Activated CD4-positive, alpha-beta T cell treated with anti-CD3 and anti-CD28 coated beads for 1 hour (primary cell): ENCODE results near the gene USP43.
"Not testable (repeated sequence)": the region's sequence is repeated elsewhere in the genome, so short reads cannot be mapped to it uniquely, and the experiment has no call there.

Source experiments
- DNase-seq: peaks from one replicate; pipeline ENCODE4 v3.0.0-alpha.2; 2020

USP43 gene, protein sequence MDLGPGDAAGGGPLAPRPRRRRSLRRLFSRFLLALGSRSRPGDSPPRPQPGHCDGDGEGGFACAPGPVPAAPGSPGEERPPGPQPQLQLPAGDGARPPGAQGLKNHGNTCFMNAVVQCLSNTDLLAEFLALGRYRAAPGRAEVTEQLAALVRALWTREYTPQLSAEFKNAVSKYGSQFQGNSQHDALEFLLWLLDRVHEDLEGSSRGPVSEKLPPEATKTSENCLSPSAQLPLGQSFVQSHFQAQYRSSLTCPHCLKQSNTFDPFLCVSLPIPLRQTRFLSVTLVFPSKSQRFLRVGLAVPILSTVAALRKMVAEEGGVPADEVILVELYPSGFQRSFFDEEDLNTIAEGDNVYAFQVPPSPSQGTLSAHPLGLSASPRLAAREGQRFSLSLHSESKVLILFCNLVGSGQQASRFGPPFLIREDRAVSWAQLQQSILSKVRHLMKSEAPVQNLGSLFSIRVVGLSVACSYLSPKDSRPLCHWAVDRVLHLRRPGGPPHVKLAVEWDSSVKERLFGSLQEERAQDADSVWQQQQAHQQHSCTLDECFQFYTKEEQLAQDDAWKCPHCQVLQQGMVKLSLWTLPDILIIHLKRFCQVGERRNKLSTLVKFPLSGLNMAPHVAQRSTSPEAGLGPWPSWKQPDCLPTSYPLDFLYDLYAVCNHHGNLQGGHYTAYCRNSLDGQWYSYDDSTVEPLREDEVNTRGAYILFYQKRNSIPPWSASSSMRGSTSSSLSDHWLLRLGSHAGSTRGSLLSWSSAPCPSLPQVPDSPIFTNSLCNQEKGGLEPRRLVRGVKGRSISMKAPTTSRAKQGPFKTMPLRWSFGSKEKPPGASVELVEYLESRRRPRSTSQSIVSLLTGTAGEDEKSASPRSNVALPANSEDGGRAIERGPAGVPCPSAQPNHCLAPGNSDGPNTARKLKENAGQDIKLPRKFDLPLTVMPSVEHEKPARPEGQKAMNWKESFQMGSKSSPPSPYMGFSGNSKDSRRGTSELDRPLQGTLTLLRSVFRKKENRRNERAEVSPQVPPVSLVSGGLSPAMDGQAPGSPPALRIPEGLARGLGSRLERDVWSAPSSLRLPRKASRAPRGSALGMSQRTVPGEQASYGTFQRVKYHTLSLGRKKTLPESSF

GRCh38 chr17:9644910-9645751 is at the start of gene USP43:
Gene USP43 (plus strand): TSS chr17:9645517. CDS start chr17:9645633, 116 bp downstream.
- no peak for DNase-seq

- DNase-seq: not testable (repeated sequence)
Observed at GRCh38 chr17:9597638-9598037, 47.7 kb upstream of the USP43 start.

- DNase-seq: no peak
Observed at GRCh38 chr17:9598661-9599060, 46.7 kb upstream of the USP43 start.

GRCh38 chr17:9604583-9604982 is 40.7 kb upstream of the USP43 start:
- not testable (repeated sequence) for DNase-seq

- DNase-seq: no peak
Observed at GRCh38 chr17:9606453-9606852, 38.9 kb upstream of the USP43 start.

DNA sequence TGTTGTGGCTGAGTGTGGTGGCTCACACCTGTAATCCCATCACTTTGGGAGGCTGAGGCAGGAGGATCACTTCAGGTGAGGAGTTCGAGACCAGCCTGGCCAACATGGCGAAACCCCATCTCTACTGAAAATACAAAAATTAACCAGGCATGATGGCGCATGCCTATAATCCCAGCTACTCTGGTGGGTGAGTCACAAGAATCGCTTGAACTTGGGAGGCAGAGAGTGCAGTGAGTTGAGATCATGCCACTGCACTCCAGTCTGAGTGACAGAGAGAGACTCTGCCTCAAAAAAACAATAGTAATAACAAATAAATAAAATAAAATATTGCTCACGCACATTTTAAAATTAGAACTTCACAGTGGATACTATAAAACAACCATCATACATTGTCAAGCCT is 38.3 kb upstream of the USP43 start:
- not testable (repeated sequence) for DNase-seq

DNA sequence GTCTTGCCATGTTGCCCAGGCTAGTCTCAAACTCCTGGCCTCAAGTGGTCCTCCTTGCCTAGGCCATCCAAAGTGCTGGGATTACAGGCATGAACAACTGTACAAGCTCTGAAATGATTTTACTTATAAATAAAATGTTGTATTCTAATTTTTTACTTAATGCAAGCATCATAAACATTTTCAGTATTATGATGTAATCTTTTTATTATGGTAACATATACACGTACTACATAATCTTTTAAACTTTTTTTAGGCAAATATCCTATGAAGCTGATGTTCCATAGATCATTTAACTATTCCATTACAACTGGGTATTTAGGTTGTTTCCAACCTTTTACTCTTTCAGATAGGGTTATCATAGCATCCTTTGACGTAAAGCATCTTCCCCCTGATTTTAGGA is 33.8 kb upstream of the USP43 start:
- no peak for DNase-seq

DNA sequence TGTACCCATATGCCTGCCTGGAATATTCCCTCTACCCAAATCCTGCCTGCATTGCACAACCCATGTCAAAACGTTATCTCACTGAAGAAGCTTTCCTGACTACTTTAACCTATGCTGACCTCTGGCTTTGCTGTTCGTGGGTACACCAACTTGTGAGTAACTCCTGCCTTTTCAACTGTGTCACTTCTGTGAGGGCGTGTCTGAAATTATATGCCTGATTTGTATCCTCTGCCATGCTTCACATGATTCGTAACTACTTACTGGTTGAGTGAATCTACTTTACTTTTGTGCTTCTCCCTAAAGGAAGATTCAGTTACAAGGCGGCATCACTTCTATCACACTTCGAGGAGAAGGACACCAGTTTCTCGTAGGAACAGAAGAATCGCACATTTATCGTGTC is 33.3 kb upstream of the USP43 start:
- DNase-seq: no peak

- no peak for DNase-seq
Observed at GRCh38 chr17:9615486-9615885, 29.8 kb upstream of the USP43 start.

DNA sequence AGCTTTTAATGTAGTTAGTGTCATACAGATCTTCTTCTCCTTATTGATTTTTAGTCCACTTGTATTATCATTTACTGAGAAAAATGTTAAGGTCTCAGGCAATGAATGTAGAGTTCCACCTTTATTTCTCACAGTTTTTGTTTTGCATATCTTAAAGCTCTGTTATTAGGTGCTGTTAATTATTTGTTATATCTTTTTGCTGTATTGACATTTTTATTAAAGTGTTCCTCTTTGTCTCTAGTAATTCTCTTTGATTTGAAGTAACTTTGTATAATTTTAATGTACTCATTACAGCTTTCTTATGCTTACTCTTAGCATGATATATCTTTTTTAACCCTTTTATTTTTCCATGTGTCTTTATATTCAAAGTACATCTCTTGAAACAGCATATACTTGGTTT is 22.4 kb upstream of the USP43 start:
- no peak for DNase-seq

GRCh38 chr17:9628509-9628908 is 16.8 kb upstream of the USP43 start:
- DNase-seq: no peak

DNA sequence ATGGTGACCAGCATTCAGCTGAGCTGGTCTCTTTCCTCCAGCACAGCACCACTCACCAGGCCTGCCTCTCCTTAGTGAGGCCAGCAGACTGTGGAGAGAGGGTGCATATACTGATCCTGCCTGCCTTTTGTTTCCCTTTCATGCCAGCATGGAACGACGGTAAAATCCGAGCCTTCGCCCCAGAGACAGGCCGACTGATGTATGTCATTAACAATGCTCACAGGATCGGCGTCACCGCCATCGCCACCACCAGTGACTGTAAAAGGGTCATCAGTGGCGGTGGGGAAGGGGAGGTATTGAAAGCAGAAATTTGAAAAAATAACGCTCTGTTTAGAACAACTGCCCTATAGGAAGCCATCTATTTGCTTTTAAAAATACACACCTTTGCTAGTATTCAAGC is 12.6 kb upstream of the USP43 start:
- DNase-seq: no peak

DNA sequence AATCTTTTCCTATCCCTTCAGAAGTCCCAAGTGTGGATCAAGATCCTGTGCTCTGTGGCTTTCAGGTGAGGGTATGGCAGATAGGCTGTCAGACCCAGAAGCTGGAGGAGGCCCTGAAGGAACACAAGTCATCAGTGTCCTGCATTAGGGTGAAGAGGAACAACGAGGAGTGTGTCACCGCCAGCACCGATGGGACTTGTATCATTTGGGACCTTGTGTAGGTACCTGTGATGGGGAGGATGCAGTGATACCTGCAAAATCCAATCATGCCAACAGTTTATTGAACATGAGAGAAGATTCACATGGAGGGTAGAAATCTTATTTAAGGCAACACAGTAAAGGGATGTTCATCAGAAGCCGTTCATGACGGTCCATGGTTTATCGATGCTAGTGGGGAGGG is 10.0 kb upstream of the USP43 start:
- DNase-seq: no peak

DNA sequence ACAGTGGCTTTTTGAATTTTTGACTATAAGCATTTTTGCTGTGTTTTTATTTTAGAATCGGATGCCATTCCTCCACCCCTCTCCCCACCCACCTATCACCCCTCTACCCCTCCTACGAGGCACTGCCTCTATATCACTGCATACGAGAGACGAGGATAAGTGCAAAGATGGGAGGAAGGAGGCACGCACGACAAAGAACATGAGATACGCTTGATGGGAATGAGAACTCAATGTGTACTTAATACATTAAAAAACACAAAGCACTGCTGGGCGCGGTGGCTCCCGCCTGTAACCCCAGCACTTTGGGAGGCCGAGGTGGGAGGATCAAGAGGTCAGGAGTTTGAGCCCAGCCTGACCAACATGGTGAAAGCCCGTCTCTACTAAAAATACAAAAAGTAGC is 8.8 kb upstream of the USP43 start:
- no peak for DNase-seq

GRCh38 chr17:9640388-9640787 is 4.9 kb upstream of the USP43 start:
- not testable (repeated sequence) for DNase-seq

DNA sequence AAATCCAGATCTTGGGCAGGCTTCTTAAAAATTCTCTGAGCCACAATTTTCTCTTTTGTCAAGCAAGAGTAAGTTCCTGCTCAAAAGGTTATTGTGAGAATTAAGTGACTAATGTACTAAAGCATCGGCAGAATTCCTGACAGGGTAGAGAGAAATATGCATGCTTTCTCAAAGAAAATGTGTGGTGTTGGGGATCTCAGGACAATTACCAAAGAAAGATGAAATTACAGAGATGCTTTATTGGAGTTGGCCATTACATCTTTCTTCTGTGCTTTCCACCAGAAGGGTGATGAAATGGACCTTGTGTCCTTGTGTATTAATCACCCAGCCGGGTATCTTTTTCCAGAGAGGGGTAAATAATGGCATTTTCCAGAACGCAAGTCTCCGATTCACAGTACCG is 1.7 kb upstream of the USP43 start:
- DNase-seq: no peak

DNA sequence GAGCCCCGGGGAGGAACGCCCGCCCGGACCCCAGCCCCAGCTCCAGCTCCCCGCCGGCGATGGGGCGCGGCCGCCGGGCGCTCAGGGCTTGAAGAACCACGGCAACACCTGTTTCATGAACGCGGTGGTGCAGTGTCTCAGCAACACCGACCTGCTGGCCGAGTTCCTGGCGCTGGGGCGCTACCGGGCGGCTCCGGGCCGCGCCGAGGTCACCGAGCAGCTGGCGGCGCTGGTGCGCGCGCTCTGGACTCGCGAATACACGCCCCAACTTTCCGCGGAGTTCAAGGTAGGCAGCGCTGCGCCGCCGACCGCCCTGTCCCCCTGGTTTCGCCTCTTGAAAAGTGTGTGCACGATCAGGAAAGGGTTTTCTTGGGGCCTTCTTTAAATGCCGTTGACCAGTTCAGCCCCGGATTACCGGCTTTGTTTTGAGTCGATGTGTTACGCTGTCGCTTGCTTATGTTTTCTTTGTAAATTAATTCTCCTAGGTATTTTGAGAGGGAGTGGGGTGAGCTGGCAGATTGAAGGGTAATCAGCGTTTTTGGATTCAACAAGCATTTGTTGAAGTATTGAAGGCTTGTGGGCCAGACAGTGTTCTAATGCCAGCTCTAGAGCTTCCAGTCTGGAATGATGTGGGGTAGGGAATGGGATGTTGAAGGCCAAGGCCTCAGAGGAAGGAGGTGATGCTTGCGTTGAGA is 681 bp downstream of the USP43 start:
- no peak for DNase-seq

- no peak for DNase-seq
Observed at GRCh38 chr17:9646546-9646885, 1.2 kb downstream of the USP43 start.

- DNase-seq: no peak
Observed at GRCh38 chr17:9647014-9647413, 1.7 kb downstream of the USP43 start.

DNA sequence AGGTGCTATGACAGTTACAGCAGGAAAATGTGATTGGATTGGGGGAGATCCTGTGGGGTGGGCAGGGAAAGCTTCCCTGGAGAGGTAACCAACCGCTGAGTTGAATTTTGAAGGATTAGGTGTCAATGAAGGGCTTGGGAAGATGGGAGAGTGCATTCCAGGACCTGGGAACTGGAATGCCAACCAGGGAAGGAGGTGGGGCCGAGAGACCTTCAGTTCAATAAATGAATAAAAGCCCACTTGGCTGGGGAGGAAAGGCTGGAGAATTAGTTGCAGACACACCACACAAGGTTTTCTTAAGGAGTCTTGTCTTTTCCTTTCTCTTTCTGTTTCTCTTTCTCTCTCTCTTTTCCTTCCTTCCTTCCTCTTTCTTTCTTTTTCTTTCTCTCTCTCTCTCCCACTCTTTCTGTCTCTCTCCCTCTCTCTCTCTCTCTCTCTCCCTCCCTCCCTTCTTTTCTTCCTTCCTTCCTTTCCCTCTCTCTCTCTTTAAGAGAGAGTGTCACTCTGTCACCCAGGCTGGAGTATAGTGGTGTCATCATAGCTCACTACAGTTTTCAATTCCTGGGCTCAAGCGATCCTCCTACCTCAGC is 3.3 kb downstream of the USP43 start:
- no peak for DNase-seq

DNA sequence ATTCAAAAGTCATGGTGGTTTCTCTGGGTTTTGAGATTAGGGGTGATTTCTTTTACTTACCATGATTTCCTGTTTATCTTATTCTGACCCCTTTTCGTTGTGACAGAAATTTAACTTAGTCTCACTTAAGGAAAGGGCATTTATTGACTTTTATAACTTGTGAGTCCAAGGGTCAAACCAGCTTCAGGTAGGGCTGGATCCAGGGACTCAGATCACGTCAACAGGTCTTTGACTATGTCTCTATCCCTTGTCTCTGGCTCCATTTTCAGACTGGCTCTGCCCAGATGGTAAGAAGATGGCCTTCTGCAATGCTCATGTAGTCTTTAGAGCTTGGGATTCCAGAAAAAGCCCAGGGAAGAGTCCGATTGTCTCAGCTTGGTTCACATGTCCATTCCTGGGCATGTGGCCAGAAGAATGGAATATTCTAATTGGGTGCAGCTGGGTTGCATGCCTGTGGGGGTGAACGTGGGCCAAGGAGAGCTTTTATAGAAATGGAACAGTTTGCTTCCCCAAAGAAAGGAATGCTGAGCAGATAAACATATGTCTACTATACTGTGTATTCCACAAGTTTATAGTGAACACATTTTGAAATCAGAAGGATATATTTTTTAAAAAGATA is 13.4 kb downstream of the USP43 start:
- DNase-seq: no peak
